ENCODE measurements around the gene UBE2K.
"Not testable (repeated sequence)": the region's sequence is repeated elsewhere in the genome, so short reads cannot be mapped to it uniquely, and the experiment has no call there.

UBE2K gene

DNA sequence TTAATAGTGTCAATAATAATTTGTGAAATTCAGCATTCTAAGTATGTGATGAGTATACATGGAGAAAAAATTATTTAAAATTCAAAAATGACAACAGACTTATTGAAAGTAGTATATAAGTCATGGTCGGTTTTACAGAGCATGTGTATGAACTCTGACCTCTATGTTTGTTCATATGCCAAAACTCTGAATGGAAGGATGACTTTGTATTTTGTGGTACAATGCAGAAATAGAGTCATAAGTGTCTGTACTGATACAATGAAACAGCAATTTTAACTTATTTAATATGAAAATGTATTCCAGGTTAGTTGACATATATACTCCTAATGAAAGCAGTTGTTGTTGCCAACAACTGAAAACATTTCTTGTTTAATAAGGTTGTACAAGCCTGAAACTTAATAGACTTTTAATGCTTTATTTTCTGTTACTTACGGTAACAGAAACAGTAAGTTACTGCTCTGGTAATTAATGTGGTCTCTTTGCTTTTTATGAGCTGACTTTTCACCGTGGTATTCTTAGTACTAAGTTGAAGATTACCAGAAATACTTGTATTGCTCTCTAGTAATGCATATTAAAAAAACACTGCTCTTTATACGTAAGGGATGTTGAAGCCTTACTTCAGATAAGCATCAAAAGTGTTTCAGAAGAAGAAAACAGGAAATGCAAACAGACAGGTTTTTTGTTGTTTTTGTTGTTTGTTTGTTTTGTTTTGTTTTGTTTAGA, 1.9 kb downstream of the UBE2K start:
- DNase-seq (ENCODE audit: low read depth): peak; percentile 36
- TF ChIP-seq, protein P1, sequence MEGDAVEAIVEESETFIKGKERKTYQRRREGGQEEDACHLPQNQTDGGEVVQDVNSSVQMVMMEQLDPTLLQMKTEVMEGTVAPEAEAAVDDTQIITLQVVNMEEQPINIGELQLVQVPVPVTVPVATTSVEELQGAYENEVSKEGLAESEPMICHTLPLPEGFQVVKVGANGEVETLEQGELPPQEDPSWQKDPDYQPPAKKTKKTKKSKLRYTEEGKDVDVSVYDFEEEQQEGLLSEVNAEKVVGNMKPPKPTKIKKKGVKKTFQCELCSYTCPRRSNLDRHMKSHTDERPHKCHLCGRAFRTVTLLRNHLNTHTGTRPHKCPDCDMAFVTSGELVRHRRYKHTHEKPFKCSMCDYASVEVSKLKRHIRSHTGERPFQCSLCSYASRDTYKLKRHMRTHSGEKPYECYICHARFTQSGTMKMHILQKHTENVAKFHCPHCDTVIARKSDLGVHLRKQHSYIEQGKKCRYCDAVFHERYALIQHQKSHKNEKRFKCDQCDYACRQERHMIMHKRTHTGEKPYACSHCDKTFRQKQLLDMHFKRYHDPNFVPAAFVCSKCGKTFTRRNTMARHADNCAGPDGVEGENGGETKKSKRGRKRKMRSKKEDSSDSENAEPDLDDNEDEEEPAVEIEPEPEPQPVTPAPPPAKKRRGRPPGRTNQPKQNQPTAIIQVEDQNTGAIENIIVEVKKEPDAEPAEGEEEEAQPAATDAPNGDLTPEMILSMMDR (IDR thresholded peaks at IDR 0.05; ENCODE audit: low read length, missing control alignments): no peak
- peak overlapping the region; percentile 96 for H3K4me3 ChIP-seq (replicated peaks; ENCODE audit: low read depth, low read length)

DNA sequence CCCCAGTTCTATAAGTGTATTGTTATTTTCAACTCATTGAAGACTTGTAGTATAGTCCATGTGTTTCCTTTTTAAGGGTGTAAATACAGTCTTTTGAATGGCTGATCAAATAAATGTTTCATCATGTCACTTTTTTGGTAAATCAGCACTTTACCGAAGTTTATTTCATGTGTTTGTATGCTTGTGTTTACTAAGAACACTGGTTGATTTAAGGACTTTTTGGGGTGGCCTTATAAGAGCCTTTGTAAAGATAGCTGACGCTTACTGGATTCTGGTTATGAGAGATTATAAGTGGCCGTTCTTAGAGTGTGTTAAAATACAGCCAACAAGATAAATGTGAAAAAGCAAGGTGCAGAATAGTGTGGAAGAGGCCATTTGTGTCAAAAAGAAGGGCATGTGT, 2.6 kb downstream of the UBE2K start:
- DNase-seq (ENCODE audit: low read depth): no peak
- H3K4me3 ChIP-seq (replicated peaks; ENCODE audit: low read depth, low read length): peak overlapping the region; percentile 96
- TF ChIP-seq, protein P1 (IDR thresholded peaks at IDR 0.05; ENCODE audit: low read length, missing control alignments): no peak

DNA sequence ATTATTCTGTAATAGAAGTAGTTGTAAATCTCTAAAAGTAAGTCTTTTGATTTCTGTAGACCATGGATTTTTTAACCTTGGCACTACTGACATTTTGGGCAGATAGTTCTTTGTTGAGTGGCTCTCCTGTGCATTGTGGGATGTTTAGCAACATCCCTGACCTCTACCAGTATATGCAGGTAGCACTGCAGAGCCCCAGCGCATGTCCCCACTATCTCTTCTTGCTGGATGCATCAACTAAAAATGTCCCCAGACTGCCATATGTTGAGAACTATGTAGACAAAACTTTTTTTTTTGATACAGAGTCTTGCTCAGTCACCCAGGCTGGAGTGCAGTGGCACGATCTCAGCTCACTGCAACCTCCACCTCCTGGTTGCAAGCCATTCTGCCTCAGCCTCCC, 4.8 kb downstream of the UBE2K start:
- H3K4me3 ChIP-seq (replicated peaks; ENCODE audit: low read depth, low read length): no peak overlapping the region
- TF ChIP-seq, protein P1 (IDR thresholded peaks at IDR 0.05; ENCODE audit: low read length, missing control alignments): no peak
- DNase-seq (ENCODE audit: low read depth): no peak

DNA sequence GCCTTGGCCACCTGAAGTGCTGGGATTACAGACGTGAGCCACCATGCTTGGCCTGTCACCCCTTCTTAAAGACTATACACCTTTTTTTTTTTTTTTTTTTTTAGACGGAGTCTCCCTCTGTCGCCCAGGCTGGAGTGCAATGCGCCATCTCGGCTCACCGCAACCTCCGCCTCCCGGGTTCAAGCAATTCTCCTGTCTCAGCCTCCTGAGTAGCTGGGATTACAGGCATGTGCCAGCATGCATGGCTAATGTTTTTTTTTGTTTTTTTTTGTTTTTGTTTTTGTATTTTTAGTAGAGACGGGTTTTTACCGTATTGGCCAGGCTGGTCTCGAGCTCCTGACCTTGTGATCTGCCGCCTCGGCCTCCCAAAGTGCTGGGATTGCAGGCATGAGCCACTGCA, 6.9 kb downstream of the UBE2K start:
- H3K4me3 ChIP-seq (replicated peaks; ENCODE audit: low read depth, low read length); DNase-seq (ENCODE audit: low read depth): not testable (repeated sequence)

DNA sequence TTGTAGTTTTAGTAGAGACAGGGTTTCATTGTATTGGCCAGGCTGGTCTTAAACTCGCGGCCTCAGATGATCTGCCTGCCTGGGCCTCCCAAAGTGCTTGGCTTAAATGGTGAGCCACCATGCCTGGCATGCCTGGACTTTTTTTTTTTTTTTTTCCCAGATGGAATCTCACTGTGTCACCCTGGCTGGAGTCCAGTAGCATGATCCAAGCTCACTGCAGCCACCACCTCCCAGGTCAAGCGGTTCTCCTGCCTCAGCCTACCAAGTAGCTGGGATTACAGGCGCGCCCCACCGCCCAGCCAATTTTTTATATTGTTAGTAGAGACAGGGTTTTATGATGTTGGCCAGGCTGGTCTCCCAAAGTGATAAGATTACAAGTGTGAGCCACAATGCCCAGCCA, 8.4 kb downstream of the UBE2K start:
- H3K4me3 ChIP-seq (replicated peaks; ENCODE audit: low read depth, low read length): no peak overlapping the region
- TF ChIP-seq, protein P1 (IDR thresholded peaks at IDR 0.05; ENCODE audit: low read length, missing control alignments): no peak
- peak; percentile 82 for DNase-seq (ENCODE audit: low read depth)

DNA sequence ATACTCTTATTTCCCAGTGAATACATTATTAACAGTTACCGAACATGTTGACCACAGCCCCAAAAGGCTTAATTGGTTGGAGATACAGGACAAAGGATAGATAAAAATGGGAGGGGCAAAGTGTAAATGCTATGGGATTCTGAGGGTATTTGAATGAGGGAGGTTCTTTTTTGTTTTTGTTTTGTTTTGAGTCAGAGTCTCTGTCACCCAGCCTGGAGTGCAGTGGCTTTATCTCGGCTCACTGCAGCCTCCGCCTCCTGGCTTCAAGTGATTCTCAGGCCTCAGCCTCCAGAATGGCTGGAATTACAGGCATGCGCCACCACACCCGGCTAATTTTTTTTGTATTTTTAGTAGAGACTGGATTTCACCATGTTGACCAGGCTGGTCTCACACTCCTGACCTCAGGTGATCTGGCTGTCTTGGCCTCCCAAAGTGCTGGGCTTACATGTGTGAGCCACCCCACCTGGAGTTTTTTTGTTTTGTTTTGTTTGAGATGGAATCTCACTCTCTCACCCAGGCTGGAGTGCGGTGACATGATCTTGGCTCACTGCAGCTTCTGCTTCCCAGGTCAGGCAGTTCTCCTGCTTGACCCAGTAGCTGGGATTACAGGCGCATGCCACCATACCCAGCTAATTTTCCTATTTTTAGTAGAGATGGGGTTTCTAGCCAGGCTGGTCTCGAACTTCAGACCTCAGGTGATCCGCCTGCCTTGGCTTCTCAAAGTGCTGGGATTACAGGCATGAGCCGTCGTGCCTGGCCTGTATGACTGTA, 9.0 kb downstream of the UBE2K start:
- DNase-seq (ENCODE audit: low read depth): peak; percentile 46
- TF ChIP-seq, protein P1 (IDR thresholded peaks at IDR 0.05; ENCODE audit: low read length, missing control alignments): no peak
- no peak overlapping the region for H3K4me3 ChIP-seq (replicated peaks; ENCODE audit: low read depth, low read length)

DNA sequence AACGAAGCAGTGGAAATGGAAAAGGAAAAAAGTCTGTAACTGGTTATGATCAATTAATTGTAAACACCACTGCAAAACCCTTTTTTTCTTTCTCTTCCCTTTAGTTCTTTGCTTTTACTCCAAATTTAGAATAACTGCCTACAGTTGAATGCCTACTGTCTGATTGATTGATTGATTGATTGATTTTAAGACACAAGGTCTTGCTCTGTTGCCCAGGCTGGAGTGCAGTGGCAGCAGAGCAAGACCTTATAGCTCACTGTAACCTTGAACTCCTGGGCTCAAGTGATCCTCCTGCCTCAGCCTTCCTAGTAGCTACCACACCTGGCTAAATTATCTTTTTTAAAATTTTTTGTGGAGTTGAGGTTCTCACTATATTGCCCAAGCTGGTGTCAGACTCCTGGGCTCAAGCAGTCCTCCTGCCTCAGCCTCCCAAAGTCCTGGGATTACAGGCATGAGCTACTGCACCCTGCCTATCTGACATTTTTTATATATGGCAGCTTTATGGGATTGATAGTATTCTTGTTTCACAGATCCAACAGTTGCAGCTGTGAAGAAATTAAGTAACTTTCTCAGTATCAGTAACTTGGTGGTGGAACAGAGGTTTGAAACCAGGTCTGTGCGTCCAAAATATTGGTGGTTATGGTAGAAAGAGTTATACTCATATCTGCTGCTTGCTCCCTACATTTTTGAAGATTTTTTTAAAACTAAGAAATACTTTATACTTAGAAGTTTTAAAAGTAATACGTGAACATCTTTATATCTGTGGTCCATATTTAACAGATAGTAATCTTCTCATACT, 12.4 kb downstream of the UBE2K start:
- no peak overlapping the region for H3K4me3 ChIP-seq (replicated peaks; ENCODE audit: low read depth, low read length)
- TF ChIP-seq, protein P1 (IDR thresholded peaks at IDR 0.05; ENCODE audit: low read length, missing control alignments): no peak
- no peak for DNase-seq (ENCODE audit: low read depth)

Measured in fibroblast of pulmonary artery (primary cell).